Upper lobe of right lung (tissue), 1 donor: ENCODE measurements around the gene UBAP2. TPM values are rescaled to one million over a fixed set of nuclear protein-coding genes. Genes with fewer than 3 reads are reported as not detected.

Experiments used
- ATAC-seq: fragments of 200-7000 bp; cut with Tn5 transposase; one replicate; pipeline ENCODE4 v1.9.1; 2020; ENCODE audit warnings: mild to moderate bottlenecking, moderate library complexity
- DNase-seq: peaks from one replicate; pipeline ENCODE4 v3.0.0-alpha.2; 2020
- H3K27ac ChIP-seq: fragments of 200-600 bp; one replicate; pipeline ENCODE4 v1.8.0; 2022
- H3K27me3 ChIP-seq: fragments of 200-600 bp; one replicate; pipeline ENCODE4 v1.8.0; 2022; ENCODE audit warnings: mild to moderate bottlenecking
- H3K36me3 ChIP-seq: fragments of 200-600 bp; one replicate; pipeline ENCODE4 v1.8.0; 2022
- H3K4me1 ChIP-seq: fragments of 200-600 bp; one replicate; pipeline ENCODE4 v1.8.0; 2022
- H3K4me3 ChIP-seq: fragments of 200-600 bp; one replicate; pipeline ENCODE4 v1.8.0; 2022; ENCODE audit warnings: mild to moderate bottlenecking
- H3K9me3 ChIP-seq: fragments of 200-600 bp; one replicate; pipeline ENCODE4 v1.8.0; 2022
- intact Hi-C: fragments of 100-400 bp; cut with DNase I; formaldehyde crosslinking; loops from one replicate; pipeline ENCODE4 v1.11.0; 2022
- total RNA-seq: library from RNA; stranded (reverse); fragmentation: NEBNext Ultra II Directional; extraction: Animal tissue kit (Norgen Biotek cat#: 25700); gene quantifications from one replicate; pipeline ENCODE4 v1.2.1, GENCODE V29; 2021
- TF ChIP-seq, protein P1 (sequence below): fragments of 200-600 bp; IDR thresholded peaks from one replicate; pipeline ENCODE4 v1.8.0; 2022; ENCODE audit warnings: antibody characterized with exemption
- donor health status: DM: no; HTN: yes; CAD: no; lungs with severe emphysema.

UBAP2 gene
- total RNA-seq, 1 donor from 2014 or later = 36.2 TPM

GRCh38 chr9:33913541-33913940, 135.1 kb downstream of the UBAP2 start:
- H3K27ac ChIP-seq = no peak overlapping the region
- H3K4me1 ChIP-seq = no peaks in the 10 kb centered on the region
- H3K9me3 ChIP-seq = no peaks in the 10 kb centered on the region
- TF ChIP-seq, protein P1, sequence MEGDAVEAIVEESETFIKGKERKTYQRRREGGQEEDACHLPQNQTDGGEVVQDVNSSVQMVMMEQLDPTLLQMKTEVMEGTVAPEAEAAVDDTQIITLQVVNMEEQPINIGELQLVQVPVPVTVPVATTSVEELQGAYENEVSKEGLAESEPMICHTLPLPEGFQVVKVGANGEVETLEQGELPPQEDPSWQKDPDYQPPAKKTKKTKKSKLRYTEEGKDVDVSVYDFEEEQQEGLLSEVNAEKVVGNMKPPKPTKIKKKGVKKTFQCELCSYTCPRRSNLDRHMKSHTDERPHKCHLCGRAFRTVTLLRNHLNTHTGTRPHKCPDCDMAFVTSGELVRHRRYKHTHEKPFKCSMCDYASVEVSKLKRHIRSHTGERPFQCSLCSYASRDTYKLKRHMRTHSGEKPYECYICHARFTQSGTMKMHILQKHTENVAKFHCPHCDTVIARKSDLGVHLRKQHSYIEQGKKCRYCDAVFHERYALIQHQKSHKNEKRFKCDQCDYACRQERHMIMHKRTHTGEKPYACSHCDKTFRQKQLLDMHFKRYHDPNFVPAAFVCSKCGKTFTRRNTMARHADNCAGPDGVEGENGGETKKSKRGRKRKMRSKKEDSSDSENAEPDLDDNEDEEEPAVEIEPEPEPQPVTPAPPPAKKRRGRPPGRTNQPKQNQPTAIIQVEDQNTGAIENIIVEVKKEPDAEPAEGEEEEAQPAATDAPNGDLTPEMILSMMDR = no peak
- intact Hi-C loops = no loop called here
- H3K36me3 ChIP-seq = peaks cover 55% of the 10 kb centered on the region
- ATAC-seq = no peak
- H3K27me3 ChIP-seq = no peaks in the 10 kb centered on the region
- H3K4me3 ChIP-seq = no peak overlapping the region
- DNase-seq = no peak

DNA sequence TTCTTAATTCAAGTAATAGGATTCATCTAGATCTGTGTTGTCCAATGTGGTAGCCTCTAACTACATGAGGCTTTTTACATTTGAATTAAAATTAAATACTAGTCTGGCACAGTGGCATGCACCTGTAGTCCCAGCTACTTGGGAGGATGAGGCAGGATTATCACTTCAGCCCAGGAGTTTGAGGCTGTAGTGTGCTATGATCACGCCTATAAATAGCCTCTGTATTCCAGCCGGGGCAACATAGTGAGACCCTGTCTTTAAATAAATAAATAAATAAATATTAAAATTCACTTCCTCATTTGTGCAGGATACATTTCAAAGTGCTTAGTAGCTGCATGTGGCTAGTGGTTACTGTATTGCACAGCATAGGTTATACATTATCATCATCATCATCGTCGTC, 139.9 kb downstream of the UBAP2 start:
- no peak for DNase-seq
- Histone ChIP-seq H3K27ac (no peak overlapping the region), H3K27me3 (no peaks in the 10 kb centered on the region), H3K9me3 (no peaks in the 10 kb centered on the region), H3K4me1 (no peaks in the 10 kb centered on the region), H3K4me3 (no peak overlapping the region), H3K36me3 (peaks cover 20% of the 10 kb centered on the region)
- TF ChIP-seq, protein P1 = no peak
- intact Hi-C loops = no loop called here
- ATAC-seq = no peak

GRCh38 chr9:33908114-33908513, 140.6 kb downstream of the UBAP2 start:
- no peak for DNase-seq
- peaks cover 14% of the 10 kb centered on the region for H3K36me3 ChIP-seq
- H3K4me3 ChIP-seq = no peak overlapping the region
- no peaks in the 10 kb centered on the region for H3K9me3 ChIP-seq
- H3K4me1 ChIP-seq = no peaks in the 10 kb centered on the region
- intact Hi-C loops = no loop called here
- TF ChIP-seq, protein P1 = no peak
- ATAC-seq = no peak
- no peak overlapping the region for H3K27ac ChIP-seq
- H3K27me3 ChIP-seq = no peaks in the 10 kb centered on the region

DNA sequence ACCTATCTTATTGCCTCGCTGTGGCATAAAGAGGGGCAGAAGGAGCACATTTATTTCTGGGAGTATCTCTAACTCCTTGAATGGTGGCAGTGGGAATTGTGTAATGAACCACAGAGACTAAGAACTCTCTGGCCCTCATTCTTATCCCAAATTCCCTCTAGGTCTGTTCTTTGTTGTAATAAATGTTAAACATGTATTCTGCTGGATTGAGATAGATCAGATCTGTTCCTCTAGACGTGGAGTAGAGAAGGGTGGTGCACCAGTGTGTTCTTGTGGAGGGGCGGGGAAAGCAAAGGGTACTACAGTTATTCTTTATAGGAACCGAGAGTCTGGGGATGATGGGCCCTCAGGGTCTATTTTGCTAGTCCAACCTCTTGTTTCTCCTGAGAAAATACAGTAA, 141.3 kb downstream of the UBAP2 start:
- intact Hi-C loops = no loop called here
- Histone ChIP-seq H3K27ac (no peak overlapping the region), H3K4me1 (no peaks in the 10 kb centered on the region), H3K27me3 (no peaks in the 10 kb centered on the region), H3K4me3 (no peak overlapping the region), H3K9me3 (no peaks in the 10 kb centered on the region), H3K36me3 (peaks cover 9% of the 10 kb centered on the region)
- no peak for DNase-seq
- ATAC-seq = no peak
- TF ChIP-seq, protein P1 = no peak

DNA sequence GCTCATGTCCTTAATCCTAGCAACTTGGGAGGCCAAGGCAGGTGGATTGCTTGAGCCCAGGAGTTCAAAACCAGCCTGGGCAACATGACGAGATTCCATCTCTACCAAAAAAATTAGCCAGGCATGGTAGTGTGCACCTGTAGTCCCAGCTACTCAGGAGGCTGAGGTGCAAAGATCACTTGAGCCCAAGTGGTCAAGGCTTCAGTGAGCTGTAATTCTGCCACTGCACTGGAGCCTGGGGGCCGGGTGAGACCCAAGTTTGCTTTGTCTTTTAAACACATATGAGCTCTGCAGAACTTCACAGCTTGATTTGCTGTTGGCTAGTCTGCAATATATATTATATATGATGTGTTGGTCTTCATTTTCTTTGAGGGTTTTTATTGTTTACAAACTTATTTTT, 141.9 kb downstream of the UBAP2 start:
- no peaks in the 10 kb centered on the region for H3K27me3 ChIP-seq
- H3K4me1 ChIP-seq = no peaks in the 10 kb centered on the region
- TF ChIP-seq, protein P1 = no peak
- H3K36me3 ChIP-seq = peaks cover 9% of the 10 kb centered on the region
- intact Hi-C loops = no loop called here
- DNase-seq = no peak
- no peak overlapping the region for H3K4me3 ChIP-seq
- H3K9me3 ChIP-seq = no peaks in the 10 kb centered on the region
- H3K27ac ChIP-seq = no peak overlapping the region
- ATAC-seq = no peak

DNA sequence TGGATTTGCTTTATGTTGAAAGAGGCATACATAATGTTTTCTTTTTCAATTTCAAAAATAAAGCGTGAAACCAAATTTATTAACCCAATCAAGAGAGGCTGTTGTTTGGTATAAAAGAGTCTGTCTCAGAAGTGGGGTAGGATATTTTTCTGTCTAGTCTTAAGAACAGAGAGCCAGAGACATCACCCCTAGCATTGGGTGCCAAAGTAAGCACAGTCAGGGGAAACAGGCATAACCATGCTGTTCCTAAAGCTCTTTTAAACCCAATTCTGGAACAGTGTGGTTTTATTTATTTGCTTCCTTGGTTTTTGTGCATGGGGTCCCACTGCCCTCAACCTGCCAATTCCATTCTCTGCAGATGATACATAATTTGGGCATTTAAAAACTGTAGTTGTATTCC, 143.6 kb downstream of the UBAP2 start:
- TF ChIP-seq, protein P1 = no peak
- no peak for ATAC-seq
- no peak overlapping the region for H3K27ac ChIP-seq
- H3K4me3 ChIP-seq = no peak overlapping the region
- no peak for DNase-seq
- no peaks in the 10 kb centered on the region for H3K4me1 ChIP-seq
- peaks cover 25% of the 10 kb centered on the region for H3K36me3 ChIP-seq
- intact Hi-C loops = no loop called here
- no peaks in the 10 kb centered on the region for H3K9me3 ChIP-seq
- no peaks in the 10 kb centered on the region for H3K27me3 ChIP-seq
